ENCODE measurements around the gene BBX.

The BBX gene

GRCh38 chr3:107522510-107523288 is at the start of gene BBX:
Gene BBX, plus strand, starts transcription at chr3:107522962. Its CDS starts 187,499 bp downstream, at chr3:107710461.
- peak; percentile 93 to 98 for DNase-seq

GRCh38 chr3:107476462-107476861 is 46.3 kb upstream of the BBX start:
- DNase-seq: no peak

- no peak for DNase-seq
Measured at GRCh38 chr3:107487490-107487889, 35.3 kb upstream of the BBX start.

GRCh38 chr3:107488942-107489341 is 33.8 kb upstream of the BBX start:
- DNase-seq: no peak

GRCh38 chr3:107493134-107493533 is 29.6 kb upstream of the BBX start:
- no peak for DNase-seq

GRCh38 chr3:107496855-107497254 is 25.9 kb upstream of the BBX start:
- DNase-seq: no peak

GRCh38 chr3:107498646-107499045 is 24.1 kb upstream of the BBX start:
- DNase-seq: no peak

GRCh38 chr3:107506458-107506857 is 16.3 kb upstream of the BBX start:
- DNase-seq: no peak

GRCh38 chr3:107508331-107508730 is 14.4 kb upstream of the BBX start:
- no peak for DNase-seq

- DNase-seq: no peak
Measured at GRCh38 chr3:107512108-107512507, 10.7 kb upstream of the BBX start.

- no peak for DNase-seq
Measured at GRCh38 chr3:107514453-107514852, 8.3 kb upstream of the BBX start.

- no peak for DNase-seq
Measured at GRCh38 chr3:107516475-107516874, 6.3 kb upstream of the BBX start.

- no peak for DNase-seq
Measured at GRCh38 chr3:107520535-107520934, 2.2 kb upstream of the BBX start.

GRCh38 chr3:107521469-107522059 is 1.2 kb upstream of the BBX start:
- DNase-seq: no peak

GRCh38 chr3:107523289-107523538 is 452 bp downstream of the BBX start:
- DNase-seq: peak in 1 of 2 donors; percentile 65

GRCh38 chr3:107523539-107524325 is 970 bp downstream of the BBX start:
- peak; percentile 43 to 50 for DNase-seq

- peak; percentile 8 to 64 for DNase-seq
Measured at GRCh38 chr3:107524326-107524840, 1.6 kb downstream of the BBX start.

GRCh38 chr3:107524841-107525643 is 2.3 kb downstream of the BBX start:
- peak; percentile 52 to 70 for DNase-seq

- DNase-seq: peak in 1 of 2 donors; percentile 9
Measured at GRCh38 chr3:107525644-107526305, 3.0 kb downstream of the BBX start.

GRCh38 chr3:107531917-107532469 is 9.2 kb downstream of the BBX start:
- no peak for DNase-seq

GRCh38 chr3:107540857-107541256 is 18.1 kb downstream of the BBX start:
- DNase-seq: no peak

GRCh38 chr3:107542665-107543064 is 19.9 kb downstream of the BBX start:
- DNase-seq: no peak

Data from CD4-positive, alpha-beta T cell treated with Interferon alpha-2 for 1 hour (primary cell).